RWPE1 (cell line): ENCODE results near the gene JAM2.

Experiments used
- CTCF ChIA-PET: fragments of 350-600 bp; sonication (Branson Sonifier 250); formaldehyde crosslinking; extraction: SDS; loops from one replicate; lab custom pipeline; 2021; lab: Yijun Ruan, JAX
- POLR2A ChIA-PET: fragments of 400-600 bp; formaldehyde crosslinking; extraction: SDS; loops from one replicate; lab custom pipeline; 2020; ENCODE audit warnings: antibody characterized with exemption; ENCODE audit not compliant: low non-redundant PET; lab: Yijun Ruan, JAX
- DNase-seq: peaks from one replicate; pipeline ENCODE4 v3.0.0; 2012; ENCODE audit warnings: low spot score
- H3K27ac ChIP-seq: fragments of 450-650 bp; 2 replicates; pipeline ENCODE4 v1.5.1; 2017
- TF ChIP-seq, protein P1 (sequence below): fragments of 450-650 bp; conservative IDR thresholded peaks from 2 replicates; pipeline ENCODE4 v1.5.1; 2017; ENCODE audit warnings: low read depth, mild to moderate bottlenecking

Gene JAM2

DNA sequence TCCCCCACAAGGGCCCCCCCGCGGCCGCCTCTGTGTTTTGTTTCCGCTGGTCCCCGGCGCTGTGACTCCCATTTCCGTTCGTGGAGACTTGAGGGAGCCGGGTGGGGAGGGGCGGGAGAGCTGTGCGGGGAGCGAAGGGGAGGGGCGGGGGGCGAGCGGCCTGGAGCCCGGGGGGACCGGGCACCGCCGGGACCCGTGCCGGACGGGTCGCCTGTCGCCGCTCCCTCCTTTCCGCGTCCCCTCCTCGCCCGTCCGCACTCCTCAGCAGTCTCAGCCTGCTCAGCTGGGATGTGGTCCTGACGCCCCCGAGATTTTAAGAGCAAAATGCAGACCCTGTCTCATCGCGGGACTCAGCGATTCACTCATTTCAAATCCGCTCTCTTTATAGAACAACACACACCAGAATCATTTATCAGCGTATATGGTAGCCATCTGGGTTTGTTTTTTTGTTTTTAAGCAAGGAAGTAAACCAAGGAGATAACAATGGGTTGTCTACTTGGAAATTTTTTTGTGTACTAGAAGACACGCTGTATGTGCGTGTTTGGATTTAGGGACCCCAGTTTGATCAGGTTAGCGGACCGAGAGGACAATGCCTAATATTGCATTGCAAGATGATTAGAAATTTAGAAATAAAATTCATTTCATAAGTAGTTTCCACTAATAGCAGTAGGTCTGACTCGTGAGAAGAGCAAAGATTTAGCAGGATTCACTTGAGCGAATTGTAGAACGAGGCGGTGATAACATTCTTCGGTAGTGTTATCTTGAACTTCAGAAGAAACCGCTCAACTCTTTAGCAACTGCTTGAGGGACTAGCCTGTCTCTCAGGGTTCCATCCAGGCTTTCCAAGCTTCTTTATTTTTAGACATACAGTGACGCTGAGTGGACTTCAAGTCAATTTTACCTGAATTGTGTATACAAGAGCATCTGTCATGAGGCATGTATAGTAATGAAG, 96.9 kb downstream of the JAM2 start:
- TF ChIP-seq, protein P1, sequence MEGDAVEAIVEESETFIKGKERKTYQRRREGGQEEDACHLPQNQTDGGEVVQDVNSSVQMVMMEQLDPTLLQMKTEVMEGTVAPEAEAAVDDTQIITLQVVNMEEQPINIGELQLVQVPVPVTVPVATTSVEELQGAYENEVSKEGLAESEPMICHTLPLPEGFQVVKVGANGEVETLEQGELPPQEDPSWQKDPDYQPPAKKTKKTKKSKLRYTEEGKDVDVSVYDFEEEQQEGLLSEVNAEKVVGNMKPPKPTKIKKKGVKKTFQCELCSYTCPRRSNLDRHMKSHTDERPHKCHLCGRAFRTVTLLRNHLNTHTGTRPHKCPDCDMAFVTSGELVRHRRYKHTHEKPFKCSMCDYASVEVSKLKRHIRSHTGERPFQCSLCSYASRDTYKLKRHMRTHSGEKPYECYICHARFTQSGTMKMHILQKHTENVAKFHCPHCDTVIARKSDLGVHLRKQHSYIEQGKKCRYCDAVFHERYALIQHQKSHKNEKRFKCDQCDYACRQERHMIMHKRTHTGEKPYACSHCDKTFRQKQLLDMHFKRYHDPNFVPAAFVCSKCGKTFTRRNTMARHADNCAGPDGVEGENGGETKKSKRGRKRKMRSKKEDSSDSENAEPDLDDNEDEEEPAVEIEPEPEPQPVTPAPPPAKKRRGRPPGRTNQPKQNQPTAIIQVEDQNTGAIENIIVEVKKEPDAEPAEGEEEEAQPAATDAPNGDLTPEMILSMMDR: no peak
- peak overlapping the region; percentile 98 for H3K27ac ChIP-seq
- CTCF ChIA-PET: interaction anchor here (0.5 kb wide), 1 partner anchor 16 kb away, joined by 3 read pairs; no protein-coding TSS in a partner anchor
- POLR2A ChIA-PET: no interaction called here
- peak; percentile 58 for DNase-seq

DNA sequence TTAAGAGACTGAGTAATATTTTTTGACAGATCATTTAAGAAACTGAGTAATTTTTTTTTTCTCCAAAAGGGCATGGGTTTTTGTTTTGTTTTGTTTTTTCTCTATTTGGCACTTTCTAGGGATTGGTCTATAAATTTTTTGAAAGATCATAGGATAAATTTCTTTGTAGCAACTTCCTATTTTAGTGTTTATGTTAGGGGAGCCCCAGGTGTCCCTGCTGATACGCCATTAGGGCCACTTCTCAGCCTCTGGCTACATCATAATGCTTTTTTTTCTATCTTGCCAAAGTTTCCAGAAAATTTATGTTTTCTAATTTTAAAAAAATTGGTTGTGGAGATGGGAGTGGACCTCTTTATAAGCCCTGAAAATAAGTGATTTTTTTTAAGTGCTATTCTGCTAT, 98.4 kb downstream of the JAM2 start:
- no peak for DNase-seq
- POLR2A ChIA-PET: no interaction called here
- TF ChIP-seq, protein P1: no peak
- CTCF ChIA-PET: no interaction called here
- no peak overlapping the region for H3K27ac ChIP-seq

DNA sequence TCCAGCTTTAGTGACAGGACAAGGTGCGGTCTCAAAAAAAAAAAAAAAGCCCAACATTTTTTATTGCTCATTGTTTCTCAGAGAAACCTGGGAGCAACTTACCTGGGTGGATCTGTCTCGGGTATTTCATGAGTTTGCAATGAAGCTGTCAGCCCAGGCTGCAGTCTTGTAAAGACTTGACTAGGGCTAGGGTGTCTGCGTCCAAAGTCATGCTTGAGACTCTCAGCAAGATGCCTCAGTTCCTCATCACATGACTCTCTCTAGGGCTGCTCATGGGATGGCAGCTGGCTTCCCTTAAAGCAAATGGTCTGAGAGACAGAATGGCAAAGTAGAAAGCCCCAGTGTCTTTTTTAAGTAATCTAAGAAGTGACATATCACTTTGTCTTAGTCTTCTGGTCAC, 103.8 kb downstream of the JAM2 start:
- H3K27ac ChIP-seq: no peak overlapping the region
- CTCF ChIA-PET: interaction anchor here (0.6 kb wide), 2 partner anchors 459 to 571 kb away, joined by 3 to 4 read pairs; no protein-coding TSS in a partner anchor
- DNase-seq: no peak
- TF ChIP-seq, protein P1: no peak
- POLR2A ChIA-PET: no interaction called here

DNA sequence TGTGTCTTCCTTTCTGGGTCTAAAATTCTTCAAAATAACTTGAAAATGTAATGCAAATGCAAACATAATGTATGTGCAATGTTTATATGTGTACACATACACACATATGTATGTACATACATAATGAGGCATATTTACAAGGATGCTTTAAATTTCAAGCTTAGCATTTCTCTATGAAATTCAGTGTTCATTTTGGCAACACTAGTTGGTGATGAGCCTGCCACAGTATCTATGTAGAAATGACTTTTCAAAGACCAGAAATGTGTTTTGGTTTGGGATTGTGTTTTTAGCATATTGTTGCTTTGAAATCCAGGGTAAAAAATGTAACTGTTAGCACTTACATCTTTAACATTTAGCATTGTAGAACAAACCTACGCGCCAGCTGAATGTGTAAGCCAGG, 105.8 kb downstream of the JAM2 start:
- no peak overlapping the region for H3K27ac ChIP-seq
- ChIA-PET CTCF (no interaction called here), POLR2A (no interaction called here)
- TF ChIP-seq, protein P1: no peak
- DNase-seq: no peak

DNA sequence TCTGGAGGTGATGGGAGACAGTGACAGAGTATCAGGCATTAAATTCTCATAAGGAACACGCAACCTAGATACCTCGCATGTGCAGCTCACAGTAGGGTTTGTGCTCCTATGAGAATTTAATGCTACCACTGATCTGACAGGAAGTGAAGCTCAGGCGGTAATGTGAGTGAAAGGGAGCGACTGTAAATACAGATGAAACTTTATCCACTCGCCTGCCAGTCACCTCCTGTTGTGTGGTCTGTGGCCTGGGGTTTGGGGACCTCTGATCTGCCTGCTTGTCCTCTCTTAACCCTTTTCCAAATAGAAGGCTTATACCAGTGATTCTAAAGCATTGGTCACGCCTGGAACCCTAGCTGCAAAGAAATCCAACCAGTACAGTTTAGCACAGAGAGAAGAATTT, 111.0 kb downstream of the JAM2 start:
- no peak for DNase-seq
- TF ChIP-seq, protein P1: no peak
- H3K27ac ChIP-seq: no peak overlapping the region
- CTCF ChIA-PET: interaction anchor here (1.8 kb wide), 1 partner anchor 142 kb away, joined by 7 read pairs; no protein-coding TSS in a partner anchor
- POLR2A ChIA-PET: no interaction called here

DNA sequence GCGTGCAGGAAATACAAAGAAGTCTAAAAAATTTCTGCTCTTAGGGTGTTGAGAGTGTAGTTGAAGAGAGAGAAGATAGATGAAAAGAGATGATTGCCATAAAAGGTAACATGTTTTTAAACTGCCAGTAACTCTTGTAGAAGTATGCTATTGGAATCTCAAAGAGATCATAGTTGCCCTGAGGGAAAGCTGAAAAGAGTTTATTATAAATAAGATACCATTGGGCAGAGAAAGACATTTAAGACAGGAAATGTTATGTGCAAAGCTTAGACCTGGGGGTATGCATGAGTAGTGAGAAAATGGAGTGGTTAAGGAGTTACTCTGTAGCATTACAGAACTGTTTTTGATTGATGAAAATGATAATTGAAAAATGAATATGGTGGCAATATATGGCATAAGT, 113.4 kb downstream of the JAM2 start:
- ChIA-PET POLR2A (no interaction called here), CTCF (interaction anchor here (0.7 kb wide), 1 partner anchor 9 kb away, joined by 4 read pairs; no protein-coding TSS in a partner anchor)
- TF ChIP-seq, protein P1: no peak
- no peak overlapping the region for H3K27ac ChIP-seq
- DNase-seq: no peak
